Measurements from ENCODE around the gene MOCOS.

The MOCOS gene

DNA sequence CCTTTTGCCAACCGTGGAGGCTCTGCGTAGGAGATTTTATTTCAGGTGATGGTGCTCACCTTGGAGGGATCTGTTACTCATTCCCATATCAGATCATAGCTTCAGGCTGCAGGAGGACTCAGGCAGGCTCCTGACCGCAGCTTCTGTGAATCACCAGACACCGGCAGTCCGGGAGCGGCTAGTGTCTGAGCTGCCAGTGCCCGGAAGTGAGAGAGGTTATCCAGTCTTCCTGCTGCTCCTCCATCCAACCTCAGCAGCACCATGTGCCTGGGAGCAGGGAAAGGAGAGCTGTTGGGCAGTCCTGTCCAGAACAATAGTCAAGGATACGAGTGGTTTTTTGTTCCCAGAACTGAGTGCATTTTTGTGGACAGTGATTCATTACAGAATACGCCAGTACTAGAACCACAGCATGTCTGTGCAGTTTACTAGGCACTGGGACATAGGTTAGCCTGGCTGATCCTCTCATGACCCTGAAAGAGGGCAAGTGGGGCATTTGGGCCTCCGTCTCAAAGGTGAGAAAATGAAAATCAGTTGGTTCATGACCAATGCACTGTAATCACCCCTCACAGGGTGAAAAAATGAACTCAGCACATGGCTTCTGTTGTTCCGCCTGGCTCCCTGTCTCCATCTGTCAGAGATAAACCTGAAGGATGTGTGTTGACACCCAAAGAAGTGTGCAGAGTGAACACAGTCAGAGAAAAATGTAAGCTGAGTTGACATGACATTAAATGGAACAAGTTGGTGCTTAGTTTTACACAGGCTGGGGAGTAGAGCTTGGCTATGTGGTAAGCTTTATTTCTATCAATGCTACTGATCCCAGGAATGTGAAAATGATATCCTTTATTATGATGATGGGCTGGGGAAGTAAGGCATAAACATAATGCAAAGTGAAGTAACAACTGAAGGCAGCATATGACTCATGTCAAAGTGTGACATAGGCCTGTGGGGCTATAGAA, 122.4 kb downstream of the MOCOS start:
- Histone ChIP-seq H3K9me2 (replicated peaks; ENCODE audit: control insufficient read depth, low read length) (no peaks in the 10 kb centered on the region), H3K36me3 (ENCODE audit: control insufficient read depth, low read length) (no peaks in the 10 kb centered on the region), H3K79me2 (ENCODE audit: control insufficient read depth, low read length) (no peaks in the 10 kb centered on the region), H3K4me3 (ENCODE audit: low read length) (no peak overlapping the region), H3K27ac (ENCODE audit: low read depth, low read length) (no peak overlapping the region), H3K27me3 (ENCODE audit: control insufficient read depth, low read length) (peaks cover 13% of the 10 kb centered on the region), H4K20me1 (ENCODE audit: control insufficient read depth, insufficient read depth, low read depth, low read length) (no peaks in the 10 kb centered on the region), H3F3A (ENCODE audit: control insufficient read depth, insufficient read depth) (no peaks in the 10 kb centered on the region), H3K4me2 (ENCODE audit: low read length) (no peak overlapping the region), H3K9me3 (ENCODE audit: control insufficient read depth, insufficient read depth, low read length) (no peaks in the 10 kb centered on the region), H3K4me1 (ENCODE audit: control insufficient read depth, low read length) (no peaks in the 10 kb centered on the region)
- TF ChIP-seq, protein P1, sequence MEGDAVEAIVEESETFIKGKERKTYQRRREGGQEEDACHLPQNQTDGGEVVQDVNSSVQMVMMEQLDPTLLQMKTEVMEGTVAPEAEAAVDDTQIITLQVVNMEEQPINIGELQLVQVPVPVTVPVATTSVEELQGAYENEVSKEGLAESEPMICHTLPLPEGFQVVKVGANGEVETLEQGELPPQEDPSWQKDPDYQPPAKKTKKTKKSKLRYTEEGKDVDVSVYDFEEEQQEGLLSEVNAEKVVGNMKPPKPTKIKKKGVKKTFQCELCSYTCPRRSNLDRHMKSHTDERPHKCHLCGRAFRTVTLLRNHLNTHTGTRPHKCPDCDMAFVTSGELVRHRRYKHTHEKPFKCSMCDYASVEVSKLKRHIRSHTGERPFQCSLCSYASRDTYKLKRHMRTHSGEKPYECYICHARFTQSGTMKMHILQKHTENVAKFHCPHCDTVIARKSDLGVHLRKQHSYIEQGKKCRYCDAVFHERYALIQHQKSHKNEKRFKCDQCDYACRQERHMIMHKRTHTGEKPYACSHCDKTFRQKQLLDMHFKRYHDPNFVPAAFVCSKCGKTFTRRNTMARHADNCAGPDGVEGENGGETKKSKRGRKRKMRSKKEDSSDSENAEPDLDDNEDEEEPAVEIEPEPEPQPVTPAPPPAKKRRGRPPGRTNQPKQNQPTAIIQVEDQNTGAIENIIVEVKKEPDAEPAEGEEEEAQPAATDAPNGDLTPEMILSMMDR (IDR thresholded peaks at IDR 0.05; ENCODE audit: low read depth, low read length, poor library complexity, severe bottlenecking) = no peak
- TF ChIP-seq EZH2phosphoT487 (IDR thresholded peaks at IDR 0.05; ENCODE audit: borderline replicate concordance, low read length) = no peak

DNA sequence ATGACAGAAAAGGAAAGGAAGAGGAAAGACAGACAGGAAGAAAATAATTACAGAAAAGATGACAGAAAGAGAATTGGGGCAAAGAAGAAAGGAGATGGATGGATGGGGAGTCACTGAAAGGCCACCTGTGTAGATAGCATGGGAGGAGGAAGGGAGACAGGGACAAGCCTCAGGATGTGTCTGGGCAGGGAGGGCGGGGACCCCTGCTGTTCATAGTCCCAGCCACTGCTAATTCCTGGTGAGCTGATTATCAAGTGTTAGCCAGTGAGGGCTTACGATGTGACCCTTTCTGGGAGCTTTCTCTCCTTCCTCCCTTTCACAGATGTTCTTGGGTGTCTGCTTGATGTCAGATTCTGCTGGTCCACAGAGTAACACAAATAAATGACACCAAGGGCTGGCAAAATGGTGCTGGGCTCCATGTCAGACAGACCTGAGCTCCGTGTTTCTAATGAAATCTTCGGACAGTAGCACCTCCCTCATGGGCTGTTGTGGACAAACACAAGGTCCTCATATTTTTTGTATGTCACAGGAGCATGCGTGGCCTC, 123.8 kb downstream of the MOCOS start:
- Histone ChIP-seq H3K9me2 (replicated peaks; ENCODE audit: control insufficient read depth, low read length) (no peaks in the 10 kb centered on the region), H3K36me3 (ENCODE audit: control insufficient read depth, low read length) (no peaks in the 10 kb centered on the region), H3K79me2 (ENCODE audit: control insufficient read depth, low read length) (no peaks in the 10 kb centered on the region), H3K4me2 (ENCODE audit: low read length) (no peak overlapping the region), H3K27ac (ENCODE audit: low read depth, low read length) (no peak overlapping the region), H3K27me3 (ENCODE audit: control insufficient read depth, low read length) (peaks cover 8% of the 10 kb centered on the region; the same call in 1 of the 2 replicates), H3K4me1 (ENCODE audit: control insufficient read depth, low read length) (no peaks in the 10 kb centered on the region), H4K20me1 (ENCODE audit: control insufficient read depth, insufficient read depth, low read depth, low read length) (no peaks in the 10 kb centered on the region), H3K4me3 (ENCODE audit: low read length) (no peak overlapping the region), H3K9me3 (ENCODE audit: control insufficient read depth, insufficient read depth, low read length) (no peaks in the 10 kb centered on the region), H3F3A (ENCODE audit: control insufficient read depth, insufficient read depth) (no peaks in the 10 kb centered on the region)
- TF ChIP-seq EZH2phosphoT487 (IDR thresholded peaks at IDR 0.05; ENCODE audit: borderline replicate concordance, low read length) = no peak
- TF ChIP-seq, protein P1 (IDR thresholded peaks at IDR 0.05; ENCODE audit: low read depth, low read length, poor library complexity, severe bottlenecking) = no peak

DNA sequence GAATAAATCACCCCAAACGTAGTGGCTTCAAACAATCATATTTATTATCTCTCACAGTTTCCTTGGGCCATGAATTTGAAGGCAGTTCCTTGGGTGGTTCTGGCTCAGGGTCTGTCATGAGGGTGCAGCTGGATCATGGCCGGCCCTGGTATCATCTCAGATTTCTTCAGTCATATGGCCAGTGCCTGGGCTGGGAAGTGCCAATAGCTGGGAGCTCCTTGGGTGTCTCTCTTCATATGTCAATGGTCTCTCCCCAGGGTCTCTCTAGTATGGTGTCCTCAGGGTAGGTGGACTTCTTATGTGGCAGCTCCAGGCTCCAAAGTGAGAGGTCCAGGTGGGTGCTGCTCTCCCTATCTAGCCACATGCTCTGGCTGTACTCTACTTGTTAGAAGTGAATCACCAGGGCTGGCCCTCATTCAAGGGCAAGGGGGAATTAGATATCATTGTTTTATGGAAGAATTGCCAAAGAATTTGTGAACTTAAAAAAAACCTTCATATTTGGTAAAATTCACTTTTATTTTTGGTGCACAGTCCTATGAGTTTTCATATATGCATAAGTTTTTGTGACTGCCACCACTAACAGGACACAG, 125.6 kb downstream of the MOCOS start:
- Histone ChIP-seq H3K9me2 (replicated peaks; ENCODE audit: control insufficient read depth, low read length) (no peaks in the 10 kb centered on the region), H3K4me3 (ENCODE audit: low read length) (no peak overlapping the region), H3K36me3 (ENCODE audit: control insufficient read depth, low read length) (no peaks in the 10 kb centered on the region), H4K20me1 (ENCODE audit: control insufficient read depth, insufficient read depth, low read depth, low read length) (no peaks in the 10 kb centered on the region), H3K27me3 (ENCODE audit: control insufficient read depth, low read length) (peaks cover 8% of the 10 kb centered on the region; the same call in 1 of the 2 replicates), H3K4me1 (ENCODE audit: control insufficient read depth, low read length) (no peaks in the 10 kb centered on the region), H3K79me2 (ENCODE audit: control insufficient read depth, low read length) (no peaks in the 10 kb centered on the region), H3K9me3 (ENCODE audit: control insufficient read depth, insufficient read depth, low read length) (no peaks in the 10 kb centered on the region), H3F3A (ENCODE audit: control insufficient read depth, insufficient read depth) (no peaks in the 10 kb centered on the region), H3K27ac (ENCODE audit: low read depth, low read length) (no peak overlapping the region), H3K4me2 (ENCODE audit: low read length) (no peak overlapping the region)
- TF ChIP-seq, protein P1 (IDR thresholded peaks at IDR 0.05; ENCODE audit: low read depth, low read length, poor library complexity, severe bottlenecking) = no peak
- no peak for TF ChIP-seq EZH2phosphoT487 (IDR thresholded peaks at IDR 0.05; ENCODE audit: borderline replicate concordance, low read length)
